Kidney (tissue), 14 donors: ENCODE results near the gene GLRX3. TPM values are rescaled to one million over a fixed set of nuclear protein-coding genes. Genes with fewer than 3 reads are reported as not detected.

Experiments used
- DNase-seq, 5 donors: peaks; one replicate each; pipeline ENCODE4 v3.0.0-alpha.2; 2013 to 2020
- FAIRE-seq: peaks from 2 replicates; lab custom pipeline; 2012; peaks lifted over from hg19 to GRCh38; lab: Jason Lieb, UNC
- H3K27ac ChIP-seq, 2 donors: one replicate each; pipeline ENCODE4 v1.7.0; 2013; ENCODE audit warnings: low read depth in 2 of 2, low read length in 2 of 2, inconsistent platforms in 1 of 2
- H3K27me3 ChIP-seq: one replicate; pipeline ENCODE4 v1.7.1; 2013; ENCODE audit warnings: low read length, inconsistent platforms; ENCODE audit not compliant: control insufficient read depth, insufficient read depth
- H3K36me3 ChIP-seq, 3 donors: one replicate each; pipeline versions ENCODE4 v1.7.0 to v1.7.1; 2013; ENCODE audit warnings: low read length in 3 of 3, control low read depth in 1 of 3, inconsistent platforms in 1 of 3; ENCODE audit not compliant: insufficient read depth in 3 of 3, control insufficient read depth in 2 of 3
- H3K4me1 ChIP-seq, 3 donors: one replicate each; pipeline versions ENCODE4 v1.7.0 to v1.7.1; 2013; ENCODE audit warnings: low read length in 3 of 3, inconsistent platforms in 1 of 3, low read depth in 1 of 3; ENCODE audit not compliant: control insufficient read depth in 2 of 3, insufficient read depth in 2 of 3
- H3K4me3 ChIP-seq, 3 donors: one replicate each; pipeline versions ENCODE4 v1.7.0 to v1.8.1; 2013; ENCODE audit warnings: low read length in 3 of 3, control low read depth in 1 of 3, inconsistent platforms in 1 of 3
- H3K9ac ChIP-seq, 3 donors: one replicate each; pipeline versions ENCODE4 v1.7.0 to v1.7.1; 2013; ENCODE audit warnings: low read length in 3 of 3, control low read depth in 1 of 3, inconsistent platforms in 1 of 3
- H3K9me3 ChIP-seq, 3 donors: one replicate each; pipeline versions ENCODE4 v1.7.0 to v1.7.1; 2013; ENCODE audit warnings: low read length in 3 of 3, control low read depth in 1 of 3, inconsistent platforms in 1 of 3; ENCODE audit not compliant: control insufficient read depth in 2 of 3, insufficient read depth in 1 of 3
- CTCF ChIP-seq: IDR thresholded peaks from 3 replicates; pipeline ENCODE4 v1.5.1; 2012; ENCODE audit warnings: mild to moderate bottlenecking, moderate library complexity, borderline replicate concordance; ENCODE audit not compliant: insufficient read depth; ENCODE audit errors: extremely low read depth
- intact Hi-C: fragments of 100-400 bp; cut with DNase I; formaldehyde crosslinking; loops from one replicate; pipeline ENCODE4 v1.11.1; 2022
- polyA plus RNA-seq: library from polyadenylated mRNA; stranded (reverse); fragments of 350-450 nt; fragmentation: Illumina TruSeq; extraction: RNeasy Lipid Tissue Mini Kit (QIAGEN cat#74804); gene quantifications from one replicate; pipeline ENCODE4 v1.2.3, GENCODE V29; 2014; ENCODE audit warnings: low read depth, low replicate concordance; ENCODE audit not compliant: insufficient read depth
- total RNA-seq: library from RNA; stranded (reverse); fragmentation: NEBNext Ultra II Directional; extraction: Animal tissue kit (Norgen Biotek cat#: 25700); gene quantifications from one replicate; pipeline ENCODE4 v1.2.1, GENCODE V29; 2021
- donor health status: control.
- donor health status: control.
- donor health status: control.
- donor health status: control.
- donor health status: control.
- donor health status: DM: yes; HTN: yes; CAD: no.
- donor health status: Normal renal cell carcinoma (clear cell type).

The GLRX3 gene
- total and polyA plus RNA-seq, 2 donors from 2014 or later, result 52.5 to 70.4 TPM

GRCh38 chr10:130160775-130161174 is 24.6 kb downstream of the GLRX3 start:
- no peaks in the 10 kb centered on the region for H3K9me3 ChIP-seq
- intact Hi-C loops, result no loop called here
- H3K27ac ChIP-seq, result no peak overlapping the region
- FAIRE-seq (no peak), DNase-seq (peak in 1 of 5 donors; percentile 9)
- H3K9ac ChIP-seq, result no peak overlapping the region
- H3K36me3 ChIP-seq, result peaks cover 0 to 7% (median 4%) of the 10 kb centered on the region in 3 donors
- no peaks in the 10 kb centered on the region for H3K27me3 ChIP-seq
- TF ChIP-seq CTCF, result no peak
- H3K4me1 ChIP-seq, result no peaks in the 10 kb centered on the region
- H3K4me3 ChIP-seq, result no peak overlapping the region

GRCh38 chr10:130161331-130161730 is 25.1 kb downstream of the GLRX3 start:
- Histone ChIP-seq H3K9ac (no peak overlapping the region), H3K36me3 (peaks cover 0 to 5% (median 4%) of the 10 kb centered on the region in 3 donors), H3K27ac (no peak overlapping the region), H3K27me3 (no peaks in the 10 kb centered on the region), H3K4me3 (no peak overlapping the region), H3K9me3 (no peaks in the 10 kb centered on the region), H3K4me1 (no peaks in the 10 kb centered on the region)
- intact Hi-C loops, result no loop called here
- no peak for FAIRE-seq
- no peak for TF ChIP-seq CTCF
- DNase-seq, result no peak

- FAIRE-seq (no peak), DNase-seq (no peak)
- Histone ChIP-seq H3K27ac (no peak overlapping the region), H3K4me1 (no peaks in the 10 kb centered on the region), H3K27me3 (no peaks in the 10 kb centered on the region), H3K4me3 (no peak overlapping the region), H3K9me3 (no peaks in the 10 kb centered on the region), H3K9ac (no peak overlapping the region), H3K36me3 (peaks cover 3 to 15% (median 13%) of the 10 kb centered on the region in 3 donors)
- TF ChIP-seq CTCF, result no peak
- intact Hi-C loops, result no loop called here
Measured at GRCh38 chr10:130167193-130167592, 31.0 kb downstream of the GLRX3 start.

GRCh38 chr10:130167707-130168106 is 31.5 kb downstream of the GLRX3 start:
- Histone ChIP-seq H3K4me3 (no peak overlapping the region), H3K27me3 (no peaks in the 10 kb centered on the region), H3K9me3 (no peaks in the 10 kb centered on the region), H3K27ac (no peak overlapping the region), H3K36me3 (peaks cover 3 to 11% (median 10%) of the 10 kb centered on the region in 3 donors), H3K4me1 (no peaks in the 10 kb centered on the region), H3K9ac (no peak overlapping the region)
- TF ChIP-seq CTCF, result no peak
- intact Hi-C loops, result no loop called here
- FAIRE-seq (no peak), DNase-seq (no peak)
